NCI-H2029 (cell line): ENCODE measurements around the gene ZNRD2.
A peak's percentile ranks its signal among the peaks of the same experiment; 100 is the strongest.

Source experiments
- DNase-seq: peaks from one replicate; lab custom pipeline; 2025; lab: John Stamatoyannopoulos, UW

Gene ZNRD2

DNA sequence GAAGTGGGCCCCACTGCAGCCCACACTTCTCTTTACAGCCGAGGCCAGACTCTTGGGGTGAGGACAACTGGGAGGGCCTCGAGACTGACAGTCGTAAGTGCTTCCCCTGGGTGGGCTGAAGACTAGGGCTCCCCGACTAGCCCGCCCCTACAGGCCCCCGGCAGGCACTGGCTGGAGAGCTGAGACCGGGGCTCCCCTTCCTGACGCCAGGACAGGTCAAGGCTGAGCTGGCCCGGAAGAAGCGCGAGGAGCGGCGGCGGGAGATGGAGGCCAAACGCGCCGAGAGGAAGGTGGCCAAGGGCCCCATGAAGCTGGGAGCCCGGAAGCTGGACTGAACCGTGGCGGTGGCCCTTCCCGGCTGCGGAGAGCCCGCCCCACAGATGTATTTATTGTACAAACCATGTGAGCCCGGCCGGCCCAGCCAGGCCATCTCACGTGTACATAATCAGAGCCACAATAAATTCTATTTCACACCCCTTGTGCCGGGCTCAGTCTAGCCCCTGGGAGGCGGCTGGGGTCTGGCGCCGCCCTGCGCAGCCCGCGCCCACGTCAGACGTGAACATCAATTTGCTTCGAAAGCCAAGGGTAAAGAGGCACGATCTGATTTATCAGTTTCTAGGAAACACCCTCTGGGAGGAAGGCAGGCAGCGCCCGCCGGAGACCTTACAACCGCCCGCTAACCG, 31.9 kb upstream of the ZNRD2 start:
- no peak for DNase-seq

DNA sequence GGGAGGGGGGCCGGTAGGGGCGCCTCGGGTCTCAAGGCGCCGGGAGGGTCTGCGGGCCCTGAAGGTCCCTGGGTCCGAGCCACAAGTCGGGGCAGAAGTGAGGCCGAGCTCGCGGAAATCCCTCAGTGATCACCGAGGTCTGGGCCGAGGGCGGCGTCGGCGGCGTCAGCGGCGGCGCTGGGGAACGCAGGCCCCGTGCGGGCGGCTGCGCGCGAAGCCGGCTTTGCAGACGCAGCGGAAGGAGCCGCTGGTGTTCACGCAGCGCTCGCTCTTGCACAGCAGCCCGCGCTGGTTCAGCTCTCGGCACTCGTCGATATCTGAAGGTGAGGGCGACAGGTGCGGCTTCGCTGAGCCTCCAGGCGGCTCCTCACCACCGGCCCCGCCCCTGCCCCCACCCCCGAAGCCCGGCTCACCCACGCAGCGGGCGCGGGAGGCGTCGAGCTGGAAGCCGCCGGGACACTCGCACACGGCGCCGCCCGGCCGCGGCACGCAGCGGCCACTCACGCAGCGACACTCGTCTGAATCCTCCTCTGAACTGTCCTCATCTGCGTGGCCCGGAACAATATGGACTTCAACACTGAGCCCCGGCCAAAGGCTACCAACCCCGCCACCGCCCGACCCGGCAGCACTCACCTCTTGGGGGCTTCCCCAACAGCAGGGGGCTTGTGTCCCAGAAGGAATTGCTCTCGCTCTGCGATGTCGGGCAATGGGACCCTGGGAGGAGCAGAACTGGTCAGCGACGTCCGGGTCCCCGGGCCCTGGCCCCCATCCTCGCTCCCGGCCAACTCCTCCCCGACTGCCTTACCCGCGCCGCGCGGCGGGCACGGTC, 31.1 kb upstream of the ZNRD2 start:
- no peak for DNase-seq

DNA sequence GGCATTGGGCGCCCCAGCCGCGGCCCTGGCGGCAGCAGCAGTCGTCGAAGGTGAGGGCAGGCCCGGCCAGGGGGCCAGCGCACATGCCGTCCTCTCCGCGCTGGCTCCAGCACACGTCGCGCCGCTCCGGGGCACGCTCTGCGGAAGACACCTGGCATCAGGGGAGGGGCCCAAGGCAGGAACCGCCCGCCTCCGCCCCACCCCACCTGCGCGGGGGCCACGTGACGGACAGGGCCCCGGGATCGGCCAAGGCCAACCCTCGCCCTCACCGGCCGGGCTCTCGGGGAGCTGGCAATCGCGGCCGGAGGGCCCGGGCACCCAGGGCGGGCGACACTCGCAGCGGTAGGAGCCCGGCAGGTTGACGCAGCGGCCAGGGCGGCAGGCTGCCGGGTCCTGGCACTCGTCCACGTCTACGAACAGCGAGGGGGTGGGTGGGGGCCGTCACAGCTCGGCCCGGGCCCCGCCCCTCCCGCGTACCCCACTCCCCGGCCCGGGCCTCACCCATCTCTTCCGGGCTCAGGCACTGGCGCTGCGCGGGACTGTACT, 30.5 kb upstream of the ZNRD2 start:
- peak; percentile 73 for DNase-seq

DNA sequence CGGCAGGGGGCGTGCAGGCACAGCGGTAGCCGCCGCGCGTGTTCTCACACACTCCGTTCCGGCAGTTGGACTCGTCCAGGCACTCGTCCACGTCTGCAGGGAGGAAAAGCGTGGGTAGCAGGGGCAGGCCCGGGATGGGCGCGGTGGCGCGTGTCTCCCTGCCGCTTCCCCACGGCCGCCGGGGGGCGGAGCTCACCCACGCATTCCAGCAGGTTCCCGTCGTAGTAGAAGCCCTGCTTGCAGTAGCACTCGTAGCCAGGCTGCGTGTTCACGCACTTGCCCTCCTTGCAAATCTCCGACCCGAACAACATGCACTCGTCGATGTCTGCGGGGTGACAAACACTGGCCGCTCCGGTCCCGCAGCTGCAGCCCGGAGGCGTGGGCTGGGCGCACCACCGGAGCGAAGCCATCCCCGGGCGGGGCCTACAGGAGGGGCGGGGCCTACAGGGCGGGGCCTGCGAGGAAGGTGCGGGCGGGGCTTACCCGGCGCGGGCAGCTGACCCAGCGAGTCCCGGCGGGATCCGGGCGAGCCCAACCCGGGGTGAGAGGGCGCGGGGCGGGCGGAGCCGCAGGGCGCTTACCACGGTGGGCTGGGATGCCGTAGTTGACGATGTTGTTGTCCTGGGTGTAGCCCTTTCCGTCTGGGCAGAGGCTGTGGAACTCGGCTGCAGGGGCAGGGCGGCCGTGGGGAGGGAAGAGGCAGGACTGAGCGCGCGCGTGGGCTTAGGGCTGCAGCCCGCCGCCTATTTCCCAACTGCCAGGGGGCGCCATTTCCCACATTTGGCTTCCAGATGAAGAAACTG, 29.8 kb upstream of the ZNRD2 start:
- peak; percentile 85 for DNase-seq

DNA sequence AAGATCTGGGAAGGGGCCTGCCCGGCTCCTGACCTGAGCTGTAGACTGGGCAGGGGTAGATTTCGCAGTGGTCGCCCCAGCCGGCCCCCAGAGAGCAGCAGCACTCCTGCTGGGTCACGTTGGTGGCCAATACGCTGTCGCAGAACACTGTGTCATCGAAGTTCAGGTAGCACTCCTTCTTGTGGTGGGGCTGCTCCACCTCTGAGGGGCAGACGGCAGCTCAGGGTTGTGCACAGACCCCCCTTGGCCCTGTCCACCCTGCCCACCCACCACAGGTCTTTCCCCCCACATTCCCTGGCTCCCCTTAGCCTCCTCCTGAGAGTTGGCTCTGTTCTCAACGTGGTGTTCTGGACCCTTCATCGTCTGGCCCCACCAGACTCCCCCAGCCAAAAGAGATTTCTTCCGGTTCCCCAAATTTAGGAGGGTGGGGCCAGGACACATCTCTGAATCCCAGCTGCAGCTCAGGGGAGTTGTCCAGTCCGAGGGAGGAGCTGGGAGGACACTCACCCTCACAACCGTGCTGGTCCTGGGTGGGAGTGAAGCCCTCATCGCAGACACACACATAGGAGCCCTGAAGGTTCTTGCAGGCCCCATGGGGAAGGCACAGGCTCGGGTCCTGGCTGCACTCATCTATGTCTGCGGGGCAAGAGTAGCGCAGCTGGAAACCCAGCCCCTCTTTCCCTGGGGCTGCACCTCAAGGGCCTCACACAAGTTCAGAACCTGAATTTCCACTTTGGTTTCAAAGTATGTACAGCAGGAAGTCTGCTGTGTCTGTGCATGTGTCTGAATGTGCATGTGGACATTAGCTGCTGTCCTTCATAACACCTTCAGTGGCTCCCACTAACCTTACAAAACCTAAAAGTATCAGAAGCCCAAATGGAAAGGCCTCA, 28.9 kb upstream of the ZNRD2 start:
- DNase-seq = no peak

DNA sequence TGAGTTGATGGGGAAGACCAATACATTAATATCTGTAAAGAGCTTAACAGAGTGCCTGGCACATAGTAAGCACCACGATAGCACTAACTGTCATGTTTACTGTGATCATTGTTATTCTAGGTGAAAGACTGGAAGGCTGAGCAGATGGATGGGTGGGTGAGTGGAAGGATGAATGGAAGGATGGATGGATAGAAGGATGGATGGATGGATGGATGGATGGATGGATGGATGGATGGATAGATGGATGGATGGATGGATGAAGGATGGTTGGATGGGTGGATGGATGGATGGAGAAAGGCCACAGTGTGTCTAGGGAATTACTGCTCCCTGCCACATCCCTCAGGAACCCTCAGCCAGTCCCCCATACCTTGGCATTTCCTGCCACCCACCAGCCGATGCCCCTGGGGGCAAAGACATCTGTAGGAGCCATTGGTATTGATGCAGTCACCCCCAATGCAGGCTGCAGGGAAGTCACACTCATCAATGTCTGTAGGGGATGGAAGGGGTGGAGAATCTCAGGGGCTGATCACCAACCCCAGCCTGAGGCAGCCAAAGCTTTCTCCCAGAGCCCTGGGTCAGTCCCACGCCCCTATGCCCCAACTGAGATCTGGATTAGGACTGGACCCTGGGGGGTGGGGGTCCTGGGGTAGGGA, 27.4 kb upstream of the ZNRD2 start:
- no peak for DNase-seq

DNA sequence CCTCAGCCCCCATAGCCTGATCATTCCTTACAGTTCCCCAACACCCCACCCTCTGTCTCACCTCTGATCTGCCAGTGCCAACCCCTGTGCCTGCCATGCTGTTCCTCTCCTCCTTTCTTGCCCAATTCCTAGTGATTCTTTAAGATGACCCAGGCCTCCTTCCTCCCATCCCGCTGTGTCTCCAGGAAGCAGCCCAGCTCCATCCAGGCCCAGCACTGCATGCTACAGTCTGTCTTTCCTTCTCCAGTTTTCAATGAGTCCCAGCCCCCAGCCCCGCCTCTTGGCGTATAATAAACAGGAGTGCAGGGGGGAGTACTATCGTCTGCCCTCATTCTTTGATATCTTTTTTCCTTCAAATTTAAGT, 24.4 kb upstream of the ZNRD2 start:
- no peak for DNase-seq

DNA sequence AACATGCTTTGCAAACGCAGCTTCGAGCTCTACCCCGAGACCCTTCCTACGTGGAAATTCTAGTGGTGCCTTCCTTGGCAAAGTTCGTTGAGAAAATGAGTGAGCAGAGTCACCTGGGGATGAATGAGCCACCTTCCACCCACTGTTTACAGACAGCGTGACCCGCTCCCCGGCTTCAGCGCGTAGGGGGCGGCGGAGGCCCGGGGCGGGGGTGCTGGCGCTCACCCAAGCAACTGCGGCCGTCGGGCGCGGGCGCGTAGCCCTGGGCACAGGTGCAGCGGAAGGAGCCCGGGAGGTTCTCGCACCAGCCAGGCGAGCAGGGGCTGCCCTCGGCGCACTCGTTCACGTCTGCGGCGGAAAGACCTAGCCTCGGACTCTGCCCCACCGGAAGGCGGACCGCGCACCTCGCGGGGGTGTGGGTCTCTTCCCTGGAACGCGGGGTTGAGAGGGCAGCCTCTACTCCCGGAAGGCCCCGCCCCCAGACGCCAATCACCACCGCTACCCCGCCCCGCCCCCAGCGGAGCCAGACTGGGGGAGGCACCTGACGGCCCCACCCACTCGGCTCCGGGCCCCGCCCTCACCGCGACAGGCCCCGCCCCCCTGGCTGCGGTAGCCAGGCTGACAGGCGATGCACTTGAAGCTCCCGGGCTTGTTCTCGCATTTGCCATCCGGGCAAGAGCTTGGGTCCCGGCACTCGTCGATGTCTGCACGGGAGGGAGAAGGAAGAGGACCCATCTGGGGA, 23.9 kb upstream of the ZNRD2 start:
- peak; percentile 85 for DNase-seq

DNA sequence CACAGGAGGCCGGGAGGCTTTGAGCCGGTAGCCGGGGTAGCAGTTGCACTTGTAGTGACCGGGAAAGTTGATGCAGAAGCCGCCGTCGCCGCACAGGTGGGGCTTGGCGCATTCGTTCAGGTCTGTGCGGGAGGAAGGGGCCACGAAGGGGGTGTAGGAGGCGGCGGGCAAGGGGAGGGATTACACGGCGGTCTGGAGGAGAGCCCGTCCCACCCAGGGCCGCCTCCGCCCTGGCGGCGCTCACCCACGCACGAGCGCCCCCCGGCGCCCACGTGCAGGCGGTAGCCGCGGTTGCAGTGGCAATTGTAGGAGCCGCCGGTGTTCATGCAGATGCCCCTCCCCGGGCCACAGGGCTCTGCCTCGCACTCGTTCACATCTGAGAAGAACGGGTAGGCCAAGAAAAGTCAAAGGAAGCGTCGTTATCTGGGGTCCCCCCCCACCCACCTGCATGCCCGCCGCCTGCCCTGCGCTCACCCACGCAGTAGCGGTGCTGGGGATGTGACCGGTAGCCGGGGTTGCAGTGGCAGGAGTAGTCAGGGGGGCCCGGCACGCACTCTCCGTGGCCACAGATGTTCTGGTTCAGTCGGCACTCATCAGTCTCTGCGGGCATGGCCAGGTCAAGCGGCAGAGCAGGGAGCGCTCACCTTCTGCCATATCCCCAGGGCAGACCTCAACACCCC, 22.7 kb upstream of the ZNRD2 start:
- no peak for DNase-seq

DNA sequence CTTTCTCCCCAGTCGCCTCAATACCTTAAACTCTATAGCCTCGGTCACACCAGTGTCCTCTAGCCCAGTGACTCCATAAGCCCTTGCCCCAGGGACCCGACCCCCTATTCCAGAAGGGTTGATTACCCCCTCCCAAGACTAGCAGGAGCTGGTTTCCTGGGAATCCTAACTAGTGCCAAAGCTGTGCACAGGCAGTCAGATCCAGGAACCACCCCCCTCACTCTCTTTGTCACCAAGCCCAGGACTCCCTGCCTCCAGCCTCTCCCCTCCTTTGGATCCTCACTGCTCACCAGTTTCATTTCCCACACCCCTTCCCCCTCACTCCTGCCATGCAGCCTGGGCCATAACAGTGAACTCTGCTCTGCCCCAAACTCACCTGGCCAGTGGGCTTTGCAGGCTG, 21.9 kb upstream of the ZNRD2 start:
- no peak for DNase-seq

DNA sequence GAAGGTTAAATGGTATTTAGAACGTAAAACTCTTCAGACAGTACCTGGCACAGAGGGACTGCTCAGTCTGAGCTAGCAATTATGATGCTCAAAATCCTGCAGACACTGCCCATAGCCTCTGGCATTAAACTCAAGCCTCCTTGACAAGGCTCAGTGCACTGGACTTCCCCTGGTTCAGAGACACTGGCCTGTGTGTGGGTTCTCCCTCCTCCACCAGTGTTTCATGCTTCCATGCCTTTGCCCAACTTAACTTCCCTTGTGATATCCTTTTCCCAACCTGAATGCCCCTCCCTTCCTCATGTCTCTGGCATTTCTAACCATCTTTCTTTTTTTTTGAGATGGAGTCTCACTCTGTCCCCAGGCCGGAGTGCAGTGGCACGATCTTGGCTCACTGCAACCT, 21.2 kb upstream of the ZNRD2 start:
- no peak for DNase-seq

DNA sequence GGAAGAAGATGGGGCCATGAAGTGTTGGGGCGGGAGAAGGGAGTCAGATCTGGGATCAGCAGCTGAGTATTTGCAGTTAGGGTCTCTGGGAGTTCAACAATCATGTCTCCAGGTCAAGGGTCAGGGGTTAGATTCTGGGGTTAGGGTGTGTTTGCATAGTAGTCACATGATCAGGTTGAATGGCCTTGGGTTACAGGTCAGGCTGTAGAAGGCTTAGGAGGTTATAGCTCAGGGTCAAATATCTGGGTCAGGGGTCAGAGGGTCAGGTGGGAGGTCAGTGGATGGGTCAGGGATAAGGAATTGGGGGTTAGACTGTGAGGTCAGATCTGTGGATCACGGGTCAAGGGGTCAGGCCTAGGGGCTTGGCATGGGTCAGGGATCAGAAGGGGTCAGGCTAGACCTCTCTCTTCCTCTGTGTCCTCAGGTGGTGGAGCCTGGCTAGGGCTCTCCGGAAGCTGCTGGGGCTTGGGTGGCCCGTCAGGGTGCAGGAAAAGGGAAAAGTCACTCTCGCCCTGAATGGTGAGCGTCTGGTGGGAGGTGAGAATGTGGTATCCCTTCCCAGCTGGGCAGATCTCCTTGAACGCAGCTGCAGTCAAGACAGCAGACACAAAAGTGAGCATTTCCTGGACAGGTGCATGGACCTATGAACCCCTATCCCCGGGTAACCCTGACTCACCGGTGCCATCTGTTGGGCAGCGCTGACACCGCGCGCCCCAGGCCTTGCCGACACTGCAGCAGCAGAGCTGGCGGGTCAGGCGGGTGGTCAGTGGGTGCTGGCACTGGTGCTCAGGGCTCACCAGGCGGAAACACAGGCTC, 18.5 kb upstream of the ZNRD2 start:
- DNase-seq = peak; percentile 90

DNA sequence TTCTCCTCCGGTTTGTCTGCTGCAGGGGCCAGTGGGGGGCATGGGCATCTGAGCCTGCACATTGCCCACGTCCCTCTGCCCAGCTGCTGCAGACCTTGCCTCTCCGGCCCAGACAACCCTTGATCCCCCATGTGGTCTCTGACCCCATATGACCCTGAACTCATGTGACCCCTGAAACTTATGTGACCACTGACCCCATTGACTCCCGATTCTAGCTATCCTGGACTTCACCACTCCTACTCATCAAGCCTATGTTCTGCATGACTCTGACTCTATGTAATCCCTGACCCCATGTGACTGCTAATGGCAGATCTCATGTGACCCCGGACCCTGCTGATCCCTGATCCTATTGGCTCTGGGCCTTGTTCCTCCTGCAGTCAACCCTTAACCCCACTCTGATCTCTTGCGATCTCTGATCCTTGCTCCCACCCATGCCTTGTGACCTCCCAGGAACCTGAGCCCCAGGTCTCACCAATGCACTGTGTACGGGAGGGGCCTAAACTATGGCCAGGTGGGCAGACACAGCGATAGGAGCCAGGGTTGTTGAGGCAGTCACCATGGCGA, 17.8 kb upstream of the ZNRD2 start:
- DNase-seq = peak; percentile 57

DNA sequence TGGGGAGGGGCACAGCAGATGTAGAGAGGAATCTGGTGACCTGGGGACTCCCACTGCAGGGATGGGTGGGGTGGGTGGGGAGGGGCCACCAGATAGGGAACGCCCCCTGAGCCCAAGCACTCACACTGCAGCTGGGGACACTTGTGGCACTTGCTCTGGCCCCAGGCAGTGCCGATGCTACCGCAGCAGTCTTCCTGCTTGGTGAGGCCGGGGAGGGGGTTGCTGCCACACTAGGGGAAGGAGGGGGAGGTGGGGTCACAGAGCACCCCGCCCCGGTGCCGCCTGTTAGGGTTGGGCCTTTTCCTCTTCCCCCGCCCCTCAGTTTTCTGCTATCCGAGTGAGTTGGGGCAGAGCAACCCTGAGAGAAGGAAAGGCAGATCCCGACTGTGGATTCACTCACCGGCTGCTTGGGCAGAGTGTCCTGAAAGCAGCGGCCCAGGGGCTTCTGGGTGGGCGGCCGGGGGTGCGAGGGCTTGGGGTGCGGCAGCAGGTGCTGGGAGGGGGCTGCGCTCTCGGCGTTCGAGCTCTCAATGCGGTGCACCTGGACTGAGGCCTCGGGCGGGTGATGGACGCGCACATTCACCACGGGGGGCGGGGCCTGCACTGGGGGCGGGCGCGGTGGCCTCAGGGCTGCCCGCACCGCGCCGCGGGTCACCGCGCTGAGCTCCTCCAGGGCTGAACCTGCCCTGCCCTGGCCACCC, 16.8 kb upstream of the ZNRD2 start:
- DNase-seq = peak; percentile 84

DNA sequence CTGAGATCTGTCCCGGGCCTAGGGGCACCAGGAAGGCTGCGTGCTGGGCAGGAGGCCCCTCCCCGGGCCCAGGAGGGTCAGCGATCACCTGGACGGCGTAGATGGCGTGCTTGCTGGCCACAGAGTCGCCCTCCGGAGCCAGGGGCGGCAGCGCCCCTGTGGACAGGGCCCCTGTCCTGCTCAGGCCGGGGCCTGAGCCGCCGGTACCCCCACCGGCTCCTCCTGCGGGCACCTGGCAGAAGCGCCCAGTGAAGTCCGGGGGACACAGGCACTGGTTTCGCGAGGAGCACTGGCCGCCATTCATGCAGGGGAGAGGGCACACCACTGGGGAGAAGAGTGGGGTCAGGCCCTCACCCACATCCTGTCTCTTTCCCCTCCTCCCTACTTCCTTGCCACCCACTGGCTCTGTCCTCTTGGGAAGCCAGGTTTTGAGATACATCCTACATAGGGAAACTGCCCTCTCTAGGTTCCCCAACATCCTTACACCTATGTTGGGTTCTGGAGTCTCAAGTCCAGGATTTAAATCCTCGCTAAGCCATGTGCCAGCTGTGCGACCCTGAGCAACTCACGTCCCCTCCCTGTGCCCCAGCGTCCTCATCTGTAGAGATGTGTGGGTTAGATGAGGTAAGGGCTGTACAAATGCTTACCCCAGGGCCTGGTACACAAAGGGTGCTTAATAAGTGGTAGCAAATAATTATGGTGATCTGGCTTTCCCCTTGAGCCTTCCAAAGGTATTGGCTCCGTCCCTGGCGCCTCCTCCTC, 16.0 kb upstream of the ZNRD2 start:
- DNase-seq = no peak

DNA sequence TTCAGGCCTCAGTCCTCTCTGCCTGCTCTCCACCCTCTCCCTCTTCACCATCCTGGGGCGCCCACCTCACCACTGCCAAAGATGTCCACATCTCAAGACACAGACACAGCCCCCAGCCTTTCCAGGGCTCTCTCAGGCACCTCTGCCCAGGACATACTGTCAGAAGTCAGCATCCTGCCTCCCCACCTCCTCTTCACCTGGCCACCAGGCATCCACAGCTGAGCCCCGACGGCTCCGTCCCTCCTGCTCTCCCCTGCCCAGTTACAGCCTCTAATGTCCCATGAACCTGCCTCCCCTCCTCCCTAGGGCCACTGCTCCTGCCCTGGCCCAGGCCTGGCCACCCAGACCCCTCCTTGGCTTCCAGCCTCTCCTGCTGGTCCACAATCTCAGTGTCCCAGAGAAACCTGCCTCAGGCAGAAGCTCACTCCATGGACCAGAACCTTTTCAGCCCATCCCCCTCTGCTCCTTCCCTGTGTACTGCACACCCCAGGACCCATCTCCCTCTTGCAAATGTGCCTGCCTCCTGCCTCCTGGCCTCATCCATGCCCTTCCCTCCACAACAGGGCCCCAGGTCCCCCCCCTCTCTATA, 15.3 kb upstream of the ZNRD2 start:
- no peak for DNase-seq
